Fibroblast of lung (primary cell): ENCODE data around the gene FOXC1. TPM values are rescaled to one million over a fixed set of nuclear protein-coding genes. Genes with fewer than 3 reads are reported as not detected.

ENCODE experiments used
- DNase-seq, 2 donors: peaks; one replicate each; pipeline versions ENCODE4 v3.0.0 to v3.0.0-alpha.2; 2010; ENCODE audit warnings: low read depth in 2 of 2
- H2AFZ ChIP-seq: 2 replicates; pipeline ENCODE4 v1.5.1; 2012; ENCODE audit warnings: low read length, control low read depth, inconsistent platforms
- H3K27ac ChIP-seq: 2 replicates; pipeline ENCODE4 v1.5.1; 2011; ENCODE audit warnings: low read length, control low read depth; ENCODE audit not compliant: insufficient read depth
- H3K27me3 ChIP-seq: 2 replicates; pipeline ENCODE4 v1.5.1; 2011; ENCODE audit warnings: mild to moderate bottlenecking, low read length; ENCODE audit not compliant: control insufficient read depth, insufficient read depth
- H3K36me3 ChIP-seq: 2 replicates; pipeline ENCODE4 v1.5.1; 2011; ENCODE audit warnings: low read length; ENCODE audit not compliant: control insufficient read depth, insufficient read depth
- H3K4me1 ChIP-seq: 2 replicates; pipeline ENCODE4 v1.5.1; 2011; ENCODE audit warnings: low read length; ENCODE audit not compliant: control insufficient read depth, insufficient read depth; ENCODE audit errors: extremely low read depth
- H3K4me2 ChIP-seq: 2 replicates; pipeline ENCODE4 v1.5.1; 2011; ENCODE audit warnings: low read length, control low read depth; ENCODE audit not compliant: insufficient read depth; ENCODE audit errors: extremely low read depth
- H3K4me3 ChIP-seq, 4 experiments: fragments of 200-600 bp in 1 of 4; sonication (generic) in 1 of 4; replicated peaks in 1 of 4; 2 replicates each; pipeline ENCODE4 v1.5.1; 2011 to 2016; ENCODE audit warnings: low read length in 4 of 4, low read depth in 3 of 4, mild to moderate bottlenecking in 3 of 4, control low read depth in 2 of 4, inconsistent platforms in 1 of 4, mixed read lengths in 1 of 4; ENCODE audit not compliant: insufficient read depth in 1 of 4; ENCODE audit errors: control extremely low read depth in 1 of 4
- H3K79me2 ChIP-seq: 2 replicates; pipeline ENCODE4 v1.5.1; 2012; ENCODE audit warnings: mild to moderate bottlenecking, low read length, inconsistent platforms; ENCODE audit not compliant: control insufficient read depth, insufficient read depth
- H3K9ac ChIP-seq: 2 replicates; pipeline ENCODE4 v1.5.1; 2011; ENCODE audit warnings: mild to moderate bottlenecking, low read length, control low read depth; ENCODE audit not compliant: insufficient read depth
- H3K9me3 ChIP-seq: 2 replicates; pipeline ENCODE4 v1.5.1; 2012; ENCODE audit warnings: low read depth, low read length; ENCODE audit not compliant: control insufficient read depth, insufficient read depth
- H4K20me1 ChIP-seq: 2 replicates; pipeline ENCODE4 v1.5.1; 2011; ENCODE audit warnings: low read length; ENCODE audit not compliant: control insufficient read depth, insufficient read depth; ENCODE audit errors: extremely low read depth
- CTCF ChIP-seq, 2 donors: IDR thresholded peaks in 1 of 2; conservative IDR thresholded peaks in 1 of 2; 1 replicate in 1 of 2; 2 replicates in 1 of 2; pipeline ENCODE4 v1.5.1; 2011 to 2012; ENCODE audit warnings: low read length in 2 of 2, control low read depth in 1 of 2, inconsistent platforms in 1 of 2, low read depth in 1 of 2, mild to moderate bottlenecking in 1 of 2
- EZH2 ChIP-seq: IDR thresholded peaks from 2 replicates; pipeline ENCODE4 v1.5.1; 2012; ENCODE audit warnings: low read length, control low read depth, mild to moderate bottlenecking; ENCODE audit errors: missing control alignments
- polyA plus RNA-seq, 2 donors: library from polyadenylated mRNA; depleted of rRNA in 1 of 2; stranded (reverse) in 1 of 2; unstranded in 1 of 2; fragments of >200 nt; gene quantifications; 2 replicates each; pipeline ENCODE4 v1.2.1, GENCODE V29; 2011 to 2012; ENCODE audit warnings: missing spikeins in 1 of 2
- total RNA-seq: library from RNA; depleted of rRNA; stranded (reverse); fragments of >200 nt; gene quantifications from 2 replicates; pipeline ENCODE4 v1.2.1, GENCODE V29; 2014

Gene FOXC1
- total and polyA plus RNA-seq, 2 donors (not counting 1 experiment from before 2014, with no cell fraction given): 0.66 to 2.3 TPM

GRCh38 chr6:1654054-1654453, 44.3 kb downstream of the FOXC1 start:
- Histone ChIP-seq H3K4me1 (no peaks in the 10 kb centered on the region), H3K4me3 (no peak overlapping the region), H3K79me2 (no peaks in the 10 kb centered on the region), H3K4me2 (no peak overlapping the region), H3K27me3 (no peaks in the 10 kb centered on the region), H3K9ac (no peak overlapping the region), H2AFZ (no peak overlapping the region), H3K9me3 (no peaks in the 10 kb centered on the region), H3K36me3 (no peaks in the 10 kb centered on the region), H3K27ac (no peak overlapping the region), H4K20me1 (no peaks in the 10 kb centered on the region)
- no peak for TF ChIP-seq CTCF (conservative IDR thresholded peaks at IDR 0.05 in 1 of 2, IDR thresholded peaks at IDR 0.05 in 1 of 2; ENCODE audit: low read depth in 1 of 2, low read length in 2 of 2)
- no peak for TF ChIP-seq EZH2
- DNase-seq: no peak

- Histone ChIP-seq H3K4me1 (no peaks in the 10 kb centered on the region), H3K4me2 (no peak overlapping the region), H3K79me2 (no peaks in the 10 kb centered on the region), H3K4me3 (no peak overlapping the region), H3K9me3 (no peaks in the 10 kb centered on the region), H2AFZ (no peak overlapping the region), H4K20me1 (no peaks in the 10 kb centered on the region), H3K27ac (no peak overlapping the region), H3K27me3 (no peaks in the 10 kb centered on the region), H3K9ac (no peak overlapping the region), H3K36me3 (no peaks in the 10 kb centered on the region)
- DNase-seq: no peak
- TF ChIP-seq CTCF (conservative IDR thresholded peaks at IDR 0.05 in 1 of 2, IDR thresholded peaks at IDR 0.05 in 1 of 2; ENCODE audit: low read depth in 1 of 2, low read length in 2 of 2) (no peak), EZH2 (no peak)
These were observed 47.5 kb downstream of the FOXC1 start for GRCh38 chr6:1657116-1657770.

- Histone ChIP-seq H3K36me3 (no peaks in the 10 kb centered on the region), H2AFZ (no peak overlapping the region), H3K4me3 (no peak overlapping the region), H4K20me1 (no peaks in the 10 kb centered on the region), H3K27me3 (no peaks in the 10 kb centered on the region), H3K79me2 (no peaks in the 10 kb centered on the region), H3K4me1 (no peaks in the 10 kb centered on the region), H3K27ac (no peak overlapping the region), H3K4me2 (no peak overlapping the region), H3K9ac (no peak overlapping the region), H3K9me3 (no peaks in the 10 kb centered on the region)
- TF ChIP-seq CTCF (conservative IDR thresholded peaks at IDR 0.05 in 1 of 2, IDR thresholded peaks at IDR 0.05 in 1 of 2; ENCODE audit: low read depth in 1 of 2, low read length in 2 of 2): no peak
- TF ChIP-seq EZH2: no peak
- no peak for DNase-seq
These were observed 48.1 kb downstream of the FOXC1 start for GRCh38 chr6:1657771-1658165.
